Measurements from ENCODE around the gene PHYKPL.

- no peak for TF ChIP-seq POLR2A (IDR thresholded peaks at IDR 0.05; ENCODE audit: low read length)
- TF ChIP-seq GATA1 (IDR thresholded peaks at IDR 0.05; ENCODE audit: low read depth, low read length) = no peak
These were observed 31.4 kb upstream of the PHYKPL start for GRCh38 chr5:178264044-178264443.

All from erythroblast (primary cell).